Suppressor macrophage treated with lipopolysaccharide for 1 hour (primary cell): Measurements from ENCODE around the gene SLC41A2.
A peak's percentile ranks its signal among the peaks of the same experiment; 100 is the strongest.
"Not testable (repeated sequence)": the region's sequence is repeated elsewhere in the genome, so short reads cannot be mapped to it uniquely, and the experiment has no call there.

Experiments
- DNase-seq, 3 donors: peaks; one replicate each; pipeline ENCODE4 v3.0.0-alpha.2; 2020 to 2022

Gene SLC41A2

GRCh38 chr12:104963757-104964156 is 5.7 kb upstream of the SLC41A2 start:
- DNase-seq: no peak

GRCh38 chr12:104960464-104960863 is 2.4 kb upstream of the SLC41A2 start:
- no peak for DNase-seq

GRCh38 chr12:104959335-104959841 is 1.3 kb upstream of the SLC41A2 start:
- peak; percentile 40 to 75 (median 61) for DNase-seq

GRCh38 chr12:104958805-104959334 is 780 bp upstream of the SLC41A2 start:
- DNase-seq: no peak

- DNase-seq: peak in 2 of 3 donors; percentile 41 to 65
Measured at GRCh38 chr12:104957719-104958000, 430 bp downstream of the SLC41A2 start.

- peak; percentile 60 to 76 (median 61) for DNase-seq
Measured at GRCh38 chr12:104956870-104957718, 996 bp downstream of the SLC41A2 start.

GRCh38 chr12:104955703-104956102 is 2.4 kb downstream of the SLC41A2 start:
- DNase-seq: no peak

GRCh38 chr12:104953323-104953722 is 4.8 kb downstream of the SLC41A2 start:
- peak in 1 of 3 donors; percentile 18 for DNase-seq

- no peak for DNase-seq
Measured at GRCh38 chr12:104952816-104953215, 5.3 kb downstream of the SLC41A2 start.

GRCh38 chr12:104951759-104952509 is 6.2 kb downstream of the SLC41A2 start:
- no peak for DNase-seq

- DNase-seq: not testable (repeated sequence)
Measured at GRCh38 chr12:104948716-104949115, 9.4 kb downstream of the SLC41A2 start.

- DNase-seq: no peak
Measured at GRCh38 chr12:104944252-104944651, 13.8 kb downstream of the SLC41A2 start.

- not testable (repeated sequence) for DNase-seq
Measured at GRCh38 chr12:104943401-104943800, 14.7 kb downstream of the SLC41A2 start.

- no peak for DNase-seq
Measured at GRCh38 chr12:104942075-104942474, 16.0 kb downstream of the SLC41A2 start.

GRCh38 chr12:104941454-104941853 is 16.6 kb downstream of the SLC41A2 start:
- DNase-seq: no peak

- DNase-seq: no peak
Measured at GRCh38 chr12:104939089-104939488, 19.0 kb downstream of the SLC41A2 start.

- no peak for DNase-seq
Measured at GRCh38 chr12:104938371-104938770, 19.7 kb downstream of the SLC41A2 start.

GRCh38 chr12:104935886-104936285 is 22.2 kb downstream of the SLC41A2 start:
- peak in 1 of 3 donors; percentile 21 for DNase-seq

GRCh38 chr12:104933778-104934177 is 24.3 kb downstream of the SLC41A2 start:
- no peak for DNase-seq

- no peak for DNase-seq
Measured at GRCh38 chr12:104933128-104933527, 25.0 kb downstream of the SLC41A2 start.

GRCh38 chr12:104930388-104931326 is 27.4 kb downstream of the SLC41A2 start:
- peak; percentile 78 to 92 (median 88) for DNase-seq

GRCh38 chr12:104929977-104930376 is 28.1 kb downstream of the SLC41A2 start:
- peak; percentile 56 to 89 (median 77) for DNase-seq
